ENCODE measurements around the gene NRIP3.

Gene NRIP3

DNA sequence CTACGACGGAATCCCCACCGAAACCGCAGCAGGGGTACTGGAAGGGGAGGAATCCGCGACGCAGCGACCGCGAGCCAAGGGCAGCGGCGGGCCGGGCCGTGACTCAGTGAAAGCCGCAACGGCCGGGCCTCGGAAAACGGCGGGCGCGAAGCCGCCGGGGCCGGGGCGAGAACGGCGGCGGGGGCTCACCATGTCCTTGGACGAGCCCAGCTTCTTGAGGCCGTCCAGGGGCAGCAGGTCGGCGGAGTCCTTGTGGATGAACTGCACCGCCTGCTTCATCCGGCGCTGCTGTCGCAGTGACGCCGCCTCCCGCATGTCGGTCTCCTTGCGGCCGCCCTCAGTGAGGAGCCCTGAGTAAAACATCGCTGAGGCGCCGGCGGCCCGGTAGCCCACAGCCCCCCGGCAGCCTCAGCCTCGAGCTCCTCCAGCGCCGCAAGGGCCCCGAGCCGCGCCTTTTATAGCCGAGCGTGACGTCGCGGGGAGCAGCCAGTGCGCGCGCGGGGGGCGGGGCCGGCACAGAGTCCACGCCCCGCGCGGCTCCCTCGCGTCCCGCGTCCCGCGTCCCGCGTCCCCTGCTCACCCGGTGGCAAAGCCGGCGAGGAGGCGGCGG is at the start of gene NRIP3:
TSS of gene NRIP3 (minus strand) at position 429 of the 610 bp plus-strand sequence. CDS start at position 363, 66 bp downstream.
- DNase-seq, result peak; percentile 82 to 86

DNA sequence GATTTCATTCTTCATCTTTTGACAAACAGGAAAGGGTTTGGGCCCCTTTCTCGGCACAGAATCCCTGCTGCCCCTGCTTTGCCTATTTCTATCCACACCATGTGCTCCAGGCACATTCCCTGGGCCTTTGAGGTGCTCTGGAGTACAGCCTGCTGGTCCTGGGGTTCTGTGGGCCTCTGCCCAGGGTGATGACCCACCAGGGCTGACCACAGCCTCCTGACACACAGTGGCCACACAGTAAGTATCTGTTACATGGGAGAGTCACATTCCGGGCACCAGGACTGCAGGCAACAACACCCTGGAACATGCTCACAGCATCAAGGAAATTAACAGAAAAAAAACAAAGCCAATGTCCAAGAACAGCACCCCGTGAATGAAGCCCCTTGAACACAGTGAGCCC is 48.5 kb upstream of the NRIP3 start:
- no peak for DNase-seq

DNA sequence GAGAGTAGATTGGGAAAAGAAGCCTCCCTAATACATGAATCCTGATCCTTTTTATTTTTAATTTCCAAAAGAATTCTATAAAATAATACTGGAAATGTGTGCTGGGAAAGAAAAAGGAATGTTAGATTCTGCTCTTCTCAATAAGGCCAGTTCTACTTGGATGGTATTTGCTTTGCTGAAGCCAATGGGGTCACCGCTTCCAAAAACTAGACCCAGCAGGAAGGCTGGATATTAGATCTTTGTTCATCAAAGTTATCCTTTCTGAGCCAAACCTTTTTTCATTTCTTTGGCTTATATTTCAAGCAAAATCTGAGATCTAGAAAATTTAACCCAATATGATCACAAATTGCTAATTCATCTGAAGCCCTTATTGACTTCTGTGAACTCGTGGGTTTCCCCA is 46.2 kb upstream of the NRIP3 start:
- no peak for DNase-seq

DNA sequence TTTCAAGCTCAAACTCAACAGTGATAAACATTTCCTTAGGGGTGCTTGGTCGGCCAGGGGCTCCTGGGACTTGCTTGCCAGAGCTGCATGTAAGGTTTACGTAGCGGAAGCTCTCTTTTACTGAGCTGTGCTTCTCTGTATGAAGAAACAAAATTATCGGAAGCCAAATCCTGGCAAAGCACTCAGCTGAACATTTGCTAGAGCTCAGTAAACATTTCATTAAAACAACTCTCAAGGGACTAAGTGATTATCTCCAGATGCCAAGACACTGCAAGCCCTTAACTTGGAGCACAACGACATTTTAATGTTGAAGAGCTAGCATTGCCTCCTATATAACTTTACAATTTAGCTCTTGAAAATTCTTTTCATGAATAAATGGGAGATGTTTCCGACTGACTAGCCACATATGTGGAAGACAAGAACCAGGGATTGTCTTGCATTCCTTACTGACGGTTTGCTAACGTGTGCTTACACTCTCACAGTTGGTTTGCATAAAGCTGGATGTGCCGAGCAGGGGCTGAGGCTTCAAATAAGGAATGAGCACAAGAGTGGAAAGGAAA is 44.2 kb upstream of the NRIP3 start:
- no peak for DNase-seq

DNA sequence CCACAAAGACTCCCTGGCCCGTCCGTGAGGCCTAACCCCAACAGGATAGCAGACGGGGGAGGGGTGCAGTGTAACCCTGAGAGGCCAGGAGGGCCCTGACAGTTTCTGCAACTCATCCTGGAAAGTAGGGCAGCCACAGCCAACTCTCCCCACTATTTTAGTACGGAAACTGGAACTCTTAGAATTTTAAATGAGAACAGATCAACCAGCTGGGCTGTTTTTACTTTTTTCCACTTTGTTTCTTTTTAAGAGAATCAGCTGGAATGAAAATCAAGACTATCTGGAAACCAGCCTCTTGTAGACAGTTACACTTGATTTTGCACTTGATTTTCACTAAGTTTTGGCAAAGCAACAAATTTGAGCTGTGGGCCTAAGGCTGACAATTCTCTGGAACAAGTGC is 42.7 kb upstream of the NRIP3 start:
- DNase-seq, result no peak

DNA sequence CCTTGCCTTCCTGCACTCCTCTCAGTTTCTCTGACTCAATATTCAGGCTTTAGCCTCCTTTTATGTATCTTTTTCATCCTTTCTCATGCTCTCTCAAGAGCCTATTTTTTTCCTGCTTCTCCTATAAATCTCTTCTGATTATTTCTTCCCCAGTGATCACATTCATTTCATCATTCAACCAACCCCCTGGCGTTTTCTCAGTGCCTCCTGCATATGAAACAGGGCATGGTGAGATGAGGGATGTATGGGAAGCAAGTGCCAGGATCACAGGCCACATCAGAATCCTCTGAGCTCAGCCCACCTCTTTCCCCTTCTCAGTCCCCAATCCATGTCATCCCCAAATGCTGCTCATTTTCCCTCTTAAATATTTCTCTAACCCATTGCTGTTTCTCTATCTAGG is 38.7 kb upstream of the NRIP3 start:
- DNase-seq, result no peak

DNA sequence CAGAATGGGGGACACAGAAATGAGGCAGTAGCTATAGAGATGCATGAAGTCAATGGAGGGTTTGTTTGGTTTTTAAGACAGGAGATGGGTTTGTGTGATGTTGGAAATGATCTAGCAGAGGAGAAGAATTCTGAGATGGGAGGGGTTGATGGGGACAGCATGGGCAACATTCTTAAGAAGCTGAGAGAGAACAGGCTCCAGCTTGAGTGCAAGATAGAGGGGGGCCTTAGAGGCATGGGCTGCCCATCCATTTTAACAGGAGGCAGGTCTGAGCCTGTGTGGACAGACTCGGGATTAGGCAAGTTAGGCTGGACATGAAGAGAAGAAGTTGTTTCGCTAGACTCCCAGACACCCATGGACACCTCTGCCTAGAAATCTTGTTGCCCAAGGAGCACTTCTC is 37.9 kb upstream of the NRIP3 start:
- no peak for DNase-seq

DNA sequence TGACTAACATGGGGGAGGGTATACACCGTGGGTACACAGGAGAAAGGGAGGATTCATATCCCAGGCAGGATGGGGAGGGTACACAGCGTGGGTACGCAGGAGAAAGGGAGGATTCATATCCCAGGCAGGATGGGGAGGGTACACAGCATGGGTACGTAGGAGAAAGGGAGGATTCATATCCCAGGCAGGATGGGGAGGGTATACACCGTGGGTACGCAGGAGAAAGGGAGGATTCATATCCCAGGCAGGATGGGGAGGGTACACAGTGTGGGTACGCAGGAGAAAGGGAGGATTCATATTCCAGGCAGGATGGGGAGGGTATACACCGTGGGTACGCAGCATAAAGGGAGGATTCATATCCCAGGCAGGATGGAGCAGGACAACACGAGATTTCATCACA is 36.6 kb upstream of the NRIP3 start:
- no peak for DNase-seq

DNA sequence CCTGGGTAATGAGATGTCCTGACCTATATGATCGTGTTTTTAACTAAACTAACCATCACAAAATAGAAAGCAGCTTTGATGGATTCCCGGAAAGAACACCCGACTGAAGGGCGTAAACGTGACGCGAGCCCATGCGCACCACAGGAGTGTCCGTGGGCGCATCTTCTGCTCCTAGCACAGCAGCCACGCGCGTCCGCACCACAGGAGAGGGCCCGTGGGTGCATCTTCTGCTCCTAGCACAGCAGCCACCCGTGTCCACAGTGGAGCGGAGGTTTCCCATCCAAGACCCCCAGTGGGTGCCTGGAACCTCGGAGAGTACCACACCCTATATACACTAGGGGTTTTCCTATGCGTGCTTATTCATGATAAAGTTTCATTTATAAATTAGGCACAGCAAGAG is 36.1 kb upstream of the NRIP3 start:
- DNase-seq, result no peak

DNA sequence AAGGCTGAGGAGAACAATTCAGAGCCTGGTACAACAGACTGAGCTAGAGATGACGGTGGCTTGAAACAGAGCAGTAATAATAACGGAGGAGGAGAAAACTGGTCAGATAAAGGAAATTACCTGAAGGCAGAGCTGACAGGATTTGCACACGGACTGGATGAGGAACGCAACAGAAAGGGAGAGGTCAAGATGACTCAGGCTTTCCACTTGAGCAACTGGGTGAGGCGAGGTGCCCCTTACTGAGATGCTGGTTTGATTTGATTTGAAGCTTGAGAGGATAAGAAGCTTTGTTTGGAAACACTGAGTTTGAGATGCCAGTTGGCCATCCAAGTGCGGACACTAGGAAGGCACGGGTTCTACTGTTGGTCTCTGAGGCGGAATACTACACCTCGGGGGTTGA is 35.4 kb upstream of the NRIP3 start:
- DNase-seq, result peak in 1 of 2 donors; percentile 5

DNA sequence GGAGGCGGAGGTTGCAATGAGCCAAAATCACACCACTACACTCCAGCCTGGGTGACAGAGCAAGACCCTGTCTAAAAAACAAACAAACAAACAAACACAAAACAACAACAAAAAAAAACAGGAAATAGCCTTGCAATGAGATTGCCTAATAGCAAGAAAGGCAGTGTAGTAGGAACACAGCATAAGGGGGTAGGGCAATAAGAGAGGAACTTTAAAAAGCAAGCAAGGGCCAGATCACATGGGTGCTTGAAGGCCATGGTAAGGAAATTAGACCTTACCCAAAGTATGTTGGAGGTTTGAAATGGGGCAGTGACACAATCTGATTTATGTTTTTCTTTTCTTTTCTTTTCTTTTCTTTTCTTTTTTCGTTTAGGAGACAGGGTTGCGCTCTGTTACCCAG is 34.7 kb upstream of the NRIP3 start:
- no peak for DNase-seq

DNA sequence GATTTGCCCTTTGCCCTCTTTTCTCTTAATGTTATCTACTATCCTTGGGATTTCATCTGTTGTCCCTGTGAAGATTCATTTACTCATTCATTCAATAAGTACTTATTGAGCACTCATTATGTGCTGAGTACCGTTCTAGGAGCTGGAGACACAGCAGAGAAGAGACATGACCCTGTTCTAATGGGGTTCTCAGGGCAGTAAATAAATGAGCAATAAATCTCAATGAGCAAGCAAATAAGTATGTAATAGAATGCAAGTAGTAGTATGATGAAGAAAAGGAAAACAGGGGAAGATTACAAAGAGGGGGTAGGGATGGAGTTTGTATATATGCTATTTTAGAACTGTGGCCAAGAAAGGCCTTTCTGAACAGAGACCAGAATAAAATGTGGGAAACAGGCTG is 34.2 kb upstream of the NRIP3 start:
- no peak for DNase-seq

DNA sequence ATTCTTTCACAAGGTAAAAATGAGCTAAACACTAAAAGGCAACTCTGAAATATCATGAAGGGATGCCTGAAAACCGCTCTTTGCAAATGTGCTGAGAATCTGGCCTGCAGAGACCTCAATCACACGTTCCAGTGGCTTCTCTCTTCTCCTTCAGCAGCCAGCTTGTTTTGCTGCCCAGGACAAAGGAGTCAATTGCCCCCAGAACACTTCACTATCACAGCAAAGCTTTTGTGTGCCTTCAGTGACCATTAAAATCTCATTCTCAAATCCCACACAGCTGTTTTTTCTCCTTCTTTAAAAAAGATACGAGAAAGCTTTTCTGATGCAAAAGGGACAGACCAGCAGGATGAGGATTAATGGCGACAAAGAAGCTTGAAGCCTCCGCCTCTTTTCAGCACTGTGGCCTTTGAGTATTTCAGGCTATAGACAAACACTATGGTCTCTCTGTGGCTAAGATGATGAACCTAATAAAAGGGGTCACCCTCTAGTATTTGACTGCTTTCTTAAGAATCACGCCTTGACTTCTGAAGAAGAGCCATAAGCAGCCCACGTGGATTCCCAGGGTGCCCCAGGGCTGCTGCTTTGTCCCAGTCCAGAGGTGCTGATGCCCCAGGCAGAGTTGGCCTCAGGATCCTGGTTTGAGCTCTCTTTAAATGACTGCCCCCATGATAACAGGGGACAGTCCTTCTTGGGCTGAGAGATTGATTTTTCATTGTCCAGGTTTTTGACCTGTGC is 33.4 kb upstream of the NRIP3 start:
- DNase-seq, result no peak

DNA sequence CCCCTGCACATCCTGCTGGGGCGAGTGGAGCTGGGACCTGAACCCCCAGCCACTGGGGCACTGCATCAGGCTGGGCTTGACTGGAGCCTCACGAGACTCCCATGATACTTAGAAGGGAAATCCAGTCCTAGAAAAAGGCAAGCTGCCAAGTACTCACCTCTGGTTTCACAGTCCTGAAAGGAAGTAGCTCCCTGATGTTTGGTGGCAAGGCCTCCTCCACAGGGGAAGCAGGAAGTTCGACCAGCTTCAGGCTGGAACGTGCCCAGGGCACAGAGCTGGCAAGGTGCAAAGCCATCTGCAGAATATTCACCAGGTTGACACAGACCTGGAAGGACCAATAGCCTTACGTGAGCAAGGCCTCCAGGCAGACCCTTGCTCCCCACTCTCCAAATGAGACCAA is 26.8 kb upstream of the NRIP3 start:
- no peak for DNase-seq

DNA sequence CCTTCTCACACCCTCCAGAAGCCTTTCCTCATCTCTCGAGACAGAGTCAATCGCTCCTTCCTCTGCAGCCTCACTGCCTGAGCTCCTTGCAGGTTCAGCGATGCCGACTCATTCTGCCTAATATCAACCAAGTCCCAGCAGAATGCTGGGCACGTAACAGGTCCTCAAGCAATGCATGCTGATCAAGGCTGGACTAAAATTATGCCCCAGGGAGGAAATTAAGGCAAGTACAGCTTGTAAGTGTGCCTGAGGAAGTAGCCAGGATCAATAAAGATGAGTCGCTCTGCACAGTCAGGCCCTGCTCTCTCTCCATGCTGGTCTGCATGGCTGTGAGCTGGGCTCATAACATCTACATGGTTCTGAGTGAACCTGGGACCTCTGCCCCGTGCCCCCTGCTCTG is 25.6 kb upstream of the NRIP3 start:
- DNase-seq, result no peak

DNA sequence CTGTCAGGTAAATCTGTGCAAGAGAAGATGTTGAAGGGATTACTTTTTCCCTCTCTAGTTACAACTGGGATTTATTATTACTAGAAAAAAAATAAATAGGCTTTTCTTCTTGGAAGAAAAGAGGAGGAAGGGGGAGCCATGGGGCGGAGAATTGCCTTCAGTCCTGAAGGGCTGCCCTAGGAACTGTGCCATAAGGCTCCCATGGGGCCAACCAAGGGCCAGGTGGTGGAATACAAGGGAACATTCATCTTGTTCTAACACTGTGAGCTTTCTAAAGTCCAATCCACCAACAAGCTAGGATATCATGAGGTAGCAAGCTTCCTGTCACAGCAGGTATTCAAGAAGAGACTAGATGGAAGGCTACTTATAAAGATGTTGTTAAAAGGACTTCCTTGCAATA is 24.8 kb upstream of the NRIP3 start:
- no peak for DNase-seq

DNA sequence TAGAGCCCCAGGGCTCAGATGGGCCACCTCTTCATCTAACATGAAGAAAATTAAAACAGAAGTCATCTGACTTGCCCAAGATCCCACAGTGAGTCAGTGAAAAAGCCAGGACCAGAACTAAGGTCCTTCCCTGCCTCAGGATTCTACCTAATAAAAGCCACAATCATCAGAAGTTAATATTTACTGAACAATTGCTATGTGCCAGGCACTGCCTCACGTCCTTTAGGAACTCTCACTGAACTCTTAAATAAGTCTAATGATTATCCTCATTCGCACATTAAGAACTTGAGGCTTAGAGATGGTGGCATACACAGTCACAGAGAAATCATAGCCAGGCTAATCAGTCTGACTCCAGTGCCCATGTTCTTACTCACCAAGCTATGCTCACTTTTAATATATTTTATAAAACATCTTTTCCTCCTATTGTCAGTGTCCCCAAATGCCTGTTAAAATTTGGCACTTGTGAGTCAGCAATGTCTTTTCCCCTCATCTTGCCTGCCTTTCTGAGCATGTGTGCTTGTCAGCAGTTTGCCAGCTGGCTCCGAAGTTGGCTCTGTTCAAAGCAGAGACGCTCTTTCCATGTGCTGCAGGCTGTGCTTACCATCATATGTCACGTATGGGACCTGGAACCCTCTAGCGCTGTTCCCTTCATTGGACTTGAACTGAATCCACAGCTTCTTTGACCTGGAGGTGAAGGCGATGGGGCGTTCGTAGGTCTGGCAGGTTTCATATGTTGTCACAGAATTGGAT is 21.5 kb upstream of the NRIP3 start:
- DNase-seq, result no peak

DNA sequence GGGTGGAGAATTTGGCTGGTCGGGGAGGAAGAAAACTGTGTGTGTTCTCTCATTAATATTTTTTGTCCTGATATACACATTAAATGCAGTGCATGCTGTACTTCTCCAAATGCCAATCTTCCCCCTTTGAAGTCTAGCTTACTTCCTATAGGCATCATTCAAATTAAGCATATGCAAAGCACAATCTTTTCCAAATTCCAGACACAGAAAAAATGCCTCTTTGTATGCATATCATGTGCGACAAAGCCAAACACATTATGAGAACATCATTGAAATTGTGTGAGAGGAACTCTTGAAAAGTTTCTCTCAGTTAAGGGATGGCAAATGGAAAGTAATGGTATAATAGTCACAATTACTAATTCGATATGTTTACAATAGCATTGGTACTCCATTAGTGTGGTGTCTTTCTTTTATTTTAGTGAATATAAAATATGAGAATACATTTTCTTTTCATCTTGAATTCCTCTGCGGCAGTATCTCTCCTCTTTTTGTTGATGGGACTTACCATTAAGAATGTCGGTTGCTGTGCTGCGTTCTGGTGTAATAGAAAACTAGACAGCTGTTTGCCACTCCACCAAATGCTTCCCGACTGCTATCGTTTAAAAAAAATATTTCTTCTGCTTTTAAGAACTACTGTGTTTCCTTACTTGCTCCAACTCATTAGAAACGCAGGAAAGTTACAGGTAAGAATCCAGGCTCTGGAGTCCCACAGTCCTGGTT is 19.3 kb upstream of the NRIP3 start:
- no peak for DNase-seq

DNA sequence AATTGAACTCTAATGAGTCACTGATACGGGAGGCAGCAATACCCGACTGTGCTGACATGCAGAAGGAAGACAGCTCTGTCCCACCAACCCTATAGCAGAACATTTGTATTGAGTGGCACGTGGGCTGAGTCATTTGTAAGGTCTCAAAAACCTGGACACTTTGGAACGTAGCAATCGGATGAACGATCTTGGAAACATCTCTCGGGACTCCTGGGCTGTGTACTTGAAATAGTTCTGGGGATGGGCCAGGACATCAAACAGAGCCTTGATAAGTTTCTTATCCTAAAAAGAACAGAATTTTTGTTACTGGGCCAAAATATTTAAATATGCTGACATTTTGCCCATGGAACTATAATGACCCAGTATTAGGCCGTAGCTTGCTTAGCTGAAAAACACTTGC is 17.1 kb upstream of the NRIP3 start:
- DNase-seq, result no peak

DNA sequence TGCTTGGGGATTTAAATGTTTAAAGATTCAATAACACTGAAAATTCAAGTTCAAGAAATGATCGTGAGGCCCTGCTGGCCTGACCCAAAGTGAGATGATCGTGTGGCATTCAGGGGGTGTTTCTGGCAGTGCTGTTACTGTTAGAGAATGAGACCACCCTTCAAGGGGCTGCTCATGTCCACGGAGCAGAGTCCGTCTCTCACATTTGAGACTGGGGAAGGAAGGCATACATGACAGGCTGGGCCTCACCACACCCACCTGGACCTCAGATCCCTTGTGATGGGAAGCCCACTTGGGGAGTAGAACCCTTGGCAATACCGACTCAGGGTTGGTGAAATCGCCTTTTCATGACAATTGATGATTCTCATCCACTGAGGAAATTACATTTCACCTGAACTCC is 16.1 kb upstream of the NRIP3 start:
- DNase-seq, result no peak

DNA sequence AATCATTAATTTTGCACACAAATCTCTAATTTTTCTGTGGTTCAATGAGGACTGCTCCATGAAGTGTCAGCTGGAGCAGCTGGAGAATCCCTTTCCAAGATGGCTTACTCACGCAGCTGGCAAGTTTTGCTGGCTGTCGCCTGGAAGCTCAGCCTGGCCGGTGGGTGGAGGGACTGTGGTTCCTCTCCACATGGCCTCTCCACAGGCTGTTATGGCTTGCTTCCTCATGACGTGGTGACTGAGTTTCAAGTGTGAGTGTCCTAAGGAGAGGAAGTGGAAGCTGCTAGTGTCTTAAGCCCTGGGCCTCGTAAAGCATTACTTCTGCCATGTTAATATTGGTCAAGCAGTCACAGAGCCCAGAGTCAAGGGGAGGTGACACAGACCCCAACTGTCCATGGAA is 14.0 kb upstream of the NRIP3 start:
- DNase-seq, result peak; percentile 26 to 57

DNA sequence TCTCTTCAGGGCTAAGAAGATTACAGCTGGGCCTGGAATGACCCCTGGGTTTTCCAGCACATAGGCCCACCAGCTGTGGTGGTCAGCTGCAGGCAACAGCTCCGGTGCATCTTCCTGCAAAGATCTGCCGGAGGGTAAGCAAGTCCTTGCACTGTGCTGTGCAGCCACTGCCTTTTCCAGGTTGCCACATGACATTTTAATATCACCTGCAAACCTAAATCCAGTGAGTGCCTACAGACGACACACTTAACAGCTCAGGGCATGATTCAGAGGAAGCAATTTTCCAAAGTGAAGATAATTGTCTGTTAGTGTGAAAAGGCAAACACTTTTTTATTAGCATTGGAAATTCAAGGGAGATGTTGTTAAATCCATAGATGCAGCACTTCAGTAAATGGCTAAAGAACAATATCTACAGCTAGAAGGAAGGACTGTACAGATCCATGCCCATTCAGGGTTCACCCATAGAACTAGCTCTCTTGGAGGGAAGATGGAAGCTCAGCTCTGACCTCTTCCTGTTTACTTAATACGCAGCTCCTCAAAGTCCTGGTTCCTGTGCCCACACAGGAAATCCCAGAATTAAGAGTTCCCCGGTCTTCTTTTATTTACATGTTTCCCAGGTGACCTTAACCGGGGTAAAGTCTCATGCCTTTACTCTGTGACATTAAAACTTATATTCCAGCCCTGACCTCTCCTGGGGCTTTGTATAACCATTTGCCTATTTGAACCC is 13.3 kb upstream of the NRIP3 start:
- DNase-seq, result no peak

DNA sequence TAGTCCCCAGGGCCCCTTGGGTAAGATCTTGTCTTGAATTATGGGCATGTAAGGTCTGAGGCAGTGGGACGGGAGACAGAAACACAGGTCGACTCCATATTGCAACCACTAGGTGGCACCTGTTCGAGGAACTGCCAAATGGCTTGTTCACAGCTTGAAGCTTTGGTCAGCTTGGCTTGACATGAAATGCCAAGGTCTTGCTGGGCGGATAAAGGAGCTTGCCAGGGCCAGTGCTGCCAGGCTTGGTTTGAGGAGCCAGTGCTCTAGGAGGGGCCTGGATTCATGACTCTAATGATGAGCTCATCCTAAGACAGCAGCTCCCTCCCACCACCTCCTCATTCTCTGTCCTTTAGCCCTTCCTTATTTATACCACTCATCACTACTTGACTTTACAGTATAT is 11.9 kb upstream of the NRIP3 start:
- DNase-seq, result peak; percentile 62 to 72

Data from CD4-positive, alpha-beta T cell treated with Interferon alpha-2 for 1 hour (primary cell).